Brain microvascular endothelial cell (primary cell): ENCODE results near the gene COL3A1.

ENCODE experiments used
- DNase-seq: peaks from one replicate; pipeline ENCODE4 v3.0.0-alpha.2; 2020
- H3K27ac ChIP-seq: fragments of 250-450 bp; sonication (Bioruptor Pico); 2 replicates; pipeline ENCODE4 v1.5.1; 2020; ENCODE audit warnings: mild to moderate bottlenecking, moderate library complexity
- H3K27me3 ChIP-seq: fragments of 250-450 bp; sonication (Bioruptor Pico); replicated peaks from 2 replicates; pipeline ENCODE4 v1.5.1; 2020; ENCODE audit warnings: mild to moderate bottlenecking
- H3K36me3 ChIP-seq: fragments of 250-450 bp; sonication (Bioruptor Pico); replicated peaks from 2 replicates; pipeline ENCODE4 v1.5.1; 2020; ENCODE audit warnings: mild to moderate bottlenecking
- H3K4me3 ChIP-seq: 2 replicates; pipeline ENCODE4 v1.5.1; 2011; ENCODE audit warnings: low read depth, mild to moderate bottlenecking, control low read depth, low read length, moderate library complexity
- CTCF ChIP-seq: IDR thresholded peaks from 2 replicates; pipeline ENCODE4 v1.5.1; 2011; ENCODE audit warnings: low read depth, mild to moderate bottlenecking, moderate library complexity, low read length, control low read depth, inconsistent platforms; ENCODE audit errors: missing control alignments
- in situ Hi-C: cut with HindIII; loops from 2 replicates; pipeline ENCODE4 v1.10.0; 2017; ENCODE audit warnings: low sequenced_read_pairs, low pct_ligation_motif_present

The COL3A1 gene

DNA sequence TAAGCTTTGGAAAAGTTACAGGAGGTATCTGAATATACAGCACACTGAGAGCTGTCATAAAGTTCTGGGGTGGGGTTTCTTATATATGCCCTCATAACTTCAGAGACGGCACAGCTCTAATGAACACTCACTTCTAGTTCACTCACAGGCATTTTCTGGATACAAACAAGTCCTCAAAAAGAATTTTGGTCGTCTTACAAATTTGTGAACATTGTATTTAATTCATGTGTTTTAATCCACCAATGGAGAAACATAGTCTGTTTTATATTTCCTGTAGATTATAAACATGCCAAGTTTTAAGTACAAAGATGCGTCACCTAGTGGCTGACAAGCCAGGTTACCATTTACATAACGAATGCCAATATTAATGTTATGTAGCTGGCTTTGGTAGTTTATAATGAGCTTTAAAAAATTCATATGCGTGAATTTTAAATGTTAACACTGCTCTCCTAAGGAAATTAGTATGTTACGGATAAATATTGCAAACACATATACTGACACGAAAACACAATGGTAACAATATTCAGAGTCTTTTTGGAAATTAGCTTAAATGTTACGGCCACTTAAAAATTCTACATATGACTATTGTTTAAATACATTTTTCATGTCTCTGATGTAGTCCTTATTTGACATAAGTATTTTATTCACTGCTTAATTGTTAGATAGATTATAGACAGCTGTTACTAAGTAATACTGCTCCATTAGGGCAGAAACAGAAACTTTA is 2.5 kb downstream of the COL3A1 start:
- H3K4me3 ChIP-seq, result peak overlapping the region; percentile 67
- TF ChIP-seq CTCF, result peak; percentile 59
- DNase-seq, result peak; percentile 35
- in situ Hi-C loops, result loop anchor here (25.0 kb wide), 1 partner anchor 439 kb away; no protein-coding TSS in a partner anchor
- H3K27ac ChIP-seq, result peak overlapping the region; percentile 78
- H3K36me3 ChIP-seq, result no peaks in the 10 kb centered on the region
- no peaks in the 10 kb centered on the region for H3K27me3 ChIP-seq

DNA sequence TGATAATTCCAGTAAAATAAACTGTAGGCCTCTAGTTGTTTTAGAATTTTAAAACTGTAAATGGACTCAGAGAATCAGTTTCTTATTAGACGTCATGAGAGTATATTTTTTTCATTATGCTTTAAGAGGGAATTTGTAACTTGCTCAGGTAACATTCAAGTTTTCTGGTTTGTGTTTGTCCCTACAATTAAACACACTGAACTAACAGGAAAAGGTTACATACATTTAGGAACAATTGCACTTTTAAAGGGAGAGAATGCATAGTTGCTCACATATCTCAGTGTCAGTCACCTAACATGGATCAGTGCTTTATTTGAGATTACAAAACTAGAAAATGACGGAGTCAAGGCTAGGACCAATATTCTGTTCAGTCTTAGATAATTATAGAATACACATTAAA is 3.1 kb downstream of the COL3A1 start:
- peak overlapping the region; percentile 67 for H3K4me3 ChIP-seq
- in situ Hi-C loops, result loop anchor here (25.0 kb wide), 1 partner anchor 440 kb away; no protein-coding TSS in a partner anchor

GRCh38 chr2:188978291-188979081 is 4.3 kb downstream of the COL3A1 start:
- peak overlapping the region; percentile 78 for H3K27ac ChIP-seq
- DNase-seq, result peak; percentile 70
- H3K27me3 ChIP-seq, result no peaks in the 10 kb centered on the region
- in situ Hi-C loops, result loop anchor here (25.0 kb wide), 1 partner anchor 441 kb away; no protein-coding TSS in a partner anchor
- no peaks in the 10 kb centered on the region for H3K36me3 ChIP-seq
- peak; percentile 56 for TF ChIP-seq CTCF
- H3K4me3 ChIP-seq, result peak overlapping the region; percentile 7

More for the DNA sequence above, 3.1 kb downstream of the COL3A1 start:
- no peak for TF ChIP-seq CTCF
- Histone ChIP-seq H3K27me3 (no peaks in the 10 kb centered on the region), H3K36me3 (no peaks in the 10 kb centered on the region), H3K27ac (peak overlapping the region; percentile 78)
- DNase-seq, result no peak

DNA sequence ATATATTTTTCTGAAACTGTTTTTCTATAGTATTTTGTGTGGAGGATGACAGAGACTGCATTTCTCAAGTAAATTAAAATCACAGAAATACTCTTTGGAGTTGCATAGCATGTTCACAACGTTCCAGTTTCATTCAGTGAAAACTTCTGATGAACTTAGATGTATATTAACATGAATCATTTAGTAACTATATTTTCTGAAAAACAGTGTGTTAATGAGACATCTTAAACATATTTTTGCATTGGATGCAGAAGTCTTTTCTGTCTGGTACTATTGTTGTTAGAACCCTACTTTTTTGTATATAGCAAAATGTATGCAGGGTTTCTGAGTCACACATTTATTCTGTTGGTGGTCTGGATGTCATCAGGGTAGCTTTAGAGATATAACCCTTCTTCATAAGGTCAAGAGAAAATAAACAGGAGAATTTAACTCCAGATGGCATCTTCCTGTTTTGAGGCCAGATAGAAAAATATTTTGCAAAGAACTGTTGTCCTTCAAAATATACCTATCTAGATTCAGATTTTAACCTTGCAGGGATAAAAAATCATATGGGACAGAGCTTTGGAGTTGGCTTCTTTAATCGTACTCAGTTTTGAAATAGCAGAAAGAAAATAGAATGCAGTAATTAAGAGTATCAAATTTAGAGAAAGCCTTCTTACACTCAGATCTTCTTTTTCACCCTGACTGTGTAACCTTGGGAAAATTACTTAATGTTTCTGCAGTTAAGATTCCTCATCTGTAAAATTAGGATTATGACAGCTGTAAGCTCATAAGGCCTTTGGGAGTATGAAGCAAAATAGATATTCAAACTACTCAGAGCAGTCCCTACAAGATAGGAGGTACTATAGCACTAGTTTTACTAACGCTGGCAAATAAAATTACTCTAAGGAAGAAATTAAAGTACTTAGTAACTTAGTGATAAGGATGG is 5.3 kb downstream of the COL3A1 start:
- peak overlapping the region; percentile 78 for H3K27ac ChIP-seq
- TF ChIP-seq CTCF, result no peak
- in situ Hi-C loops, result loop anchor here (25.0 kb wide), 1 partner anchor 442 kb away; no protein-coding TSS in a partner anchor
- no peak for DNase-seq
- no peaks in the 10 kb centered on the region for H3K27me3 ChIP-seq
- H3K36me3 ChIP-seq, result no peaks in the 10 kb centered on the region
- peak overlapping the region; percentile 2 for H3K4me3 ChIP-seq

- Histone ChIP-seq H3K27ac (peak overlapping the region; percentile 88), H3K36me3 (peaks cover 21% of the 10 kb centered on the region), H3K4me3 (no peak overlapping the region), H3K27me3 (no peaks in the 10 kb centered on the region)
- peak; percentile 62 for TF ChIP-seq CTCF
- DNase-seq, result peak; percentile 43
- in situ Hi-C loops, result loop anchor here (25.0 kb wide), 1 partner anchor 446 kb away; no protein-coding TSS in a partner anchor
Measured at GRCh38 chr2:188983427-188984064, 9.4 kb downstream of the COL3A1 start.
